Vagina (tissue), 2 donors: ENCODE measurements around the gene MRTFA.

ENCODE experiments used
- CTCF ChIP-seq, 3 experiments: fragments of 450-650 bp in 2 of 3; fragments of 200-600 bp in 1 of 3; sonication (generic) in 1 of 3; IDR thresholded peaks; one replicate each; pipeline ENCODE4 v1.5.1; 2017 to 2019; ENCODE audit warnings: antibody characterized with exemption in 3 of 3, mild to moderate bottlenecking in 2 of 3, moderate library complexity in 2 of 3
- POLR2A ChIP-seq, 2 donors: fragments of 450-650 bp; IDR thresholded peaks; one replicate each; pipeline ENCODE4 v1.6.1; 2017; ENCODE audit warnings: antibody characterized with exemption in 2 of 2, mild to moderate bottlenecking in 2 of 2, moderate library complexity in 2 of 2
- POLR2AphosphoS5 ChIP-seq, 2 donors: sonication (generic); formaldehyde crosslinking; IDR thresholded peaks; one replicate each; pipeline ENCODE4 v1.9.0; 2017; ENCODE audit warnings: antibody characterized with exemption in 2 of 2, mild to moderate bottlenecking in 2 of 2, low read depth in 1 of 2; ENCODE audit not compliant: insufficient read depth in 1 of 2

GRCh38 chr22:40603088-40603605 lies 33.4 kb downstream of the MRTFA start:
- TF ChIP-seq CTCF (IDR thresholded peaks at IDR 0.05) (no peak), POLR2AphosphoS5 (IDR thresholded peaks at IDR 0.05; ENCODE audit: insufficient read depth in 1 of 2, low read depth in 1 of 2) (no peak), POLR2A (IDR thresholded peaks at IDR 0.05) (no peak)
